NCI-H748 (cell line): ENCODE data around the gene POMT2.

Source experiments
- DNase-seq: peaks from one replicate; lab custom pipeline; 2025; ENCODE audit not compliant: unreplicated experiment; lab: John Stamatoyannopoulos, UW

POMT2 gene

DNA sequence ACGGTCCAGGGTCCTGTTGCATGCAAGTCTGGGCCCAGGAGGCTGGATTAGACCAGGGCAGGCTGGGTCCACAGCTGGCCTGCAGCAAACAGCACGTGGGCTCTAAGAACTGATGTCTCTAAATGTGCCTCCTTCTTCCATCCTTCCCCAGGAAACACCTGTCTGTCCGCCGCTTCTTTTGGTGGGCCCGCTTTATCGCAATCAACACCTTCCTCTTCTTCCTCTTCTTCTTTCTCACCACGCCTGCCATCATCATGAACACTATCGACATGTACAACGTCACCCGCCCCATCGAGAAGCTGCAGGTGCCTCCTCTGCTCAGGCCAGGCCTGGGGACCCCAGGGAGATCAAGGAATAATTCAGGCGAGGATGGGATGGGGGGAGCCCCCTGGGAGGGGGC lies 77.9 kb downstream of the POMT2 start:
- DNase-seq: no peak

DNA sequence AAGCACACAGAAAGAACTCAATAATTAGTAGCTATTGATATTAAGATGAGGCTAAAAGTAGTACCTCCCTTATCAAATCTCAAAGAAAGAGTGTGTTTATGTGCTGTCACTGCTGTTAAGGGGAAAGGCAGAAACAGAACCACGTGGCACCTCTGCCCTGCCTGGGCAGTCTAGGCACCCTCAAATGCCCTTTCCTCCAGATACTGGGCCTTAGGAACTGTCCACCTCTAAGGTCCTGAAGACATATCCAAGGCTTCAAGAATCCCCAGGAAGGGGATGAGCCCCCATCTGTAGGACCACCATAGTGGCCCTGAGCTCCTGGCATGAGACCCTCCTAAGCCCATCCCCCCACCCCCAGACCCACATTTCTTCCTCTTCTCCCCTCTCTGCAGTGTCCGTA lies 78.7 kb downstream of the POMT2 start:
- DNase-seq: no peak

DNA sequence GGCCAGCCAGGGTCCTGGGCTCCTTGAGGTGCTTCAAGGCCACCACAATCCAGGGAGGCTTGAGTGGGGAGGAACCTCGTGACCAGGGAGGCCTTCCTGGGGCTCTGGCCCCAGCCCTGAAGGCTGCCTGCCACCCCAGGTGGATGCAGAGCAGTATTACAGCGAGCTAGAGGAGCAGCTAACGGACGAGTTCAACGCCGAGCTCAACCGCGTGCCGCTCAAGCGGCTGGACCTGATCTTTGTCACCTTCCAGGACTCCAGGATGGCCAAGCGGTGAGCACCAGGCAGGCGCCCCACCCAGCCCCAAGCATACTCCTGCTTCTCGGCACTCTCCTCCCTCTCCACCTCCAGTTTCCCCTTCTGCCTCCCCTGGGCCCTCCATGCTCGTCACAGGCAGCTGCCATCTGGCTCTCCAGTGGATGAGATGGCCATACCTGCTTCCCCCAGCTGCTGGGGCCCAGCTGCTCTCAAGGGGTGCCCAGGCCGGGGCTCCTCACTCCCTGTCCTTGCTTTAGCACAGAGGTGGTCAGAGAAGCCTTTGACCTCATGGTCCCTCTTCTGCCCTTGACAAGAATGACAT lies 80.3 kb downstream of the POMT2 start:
- DNase-seq: no peak

DNA sequence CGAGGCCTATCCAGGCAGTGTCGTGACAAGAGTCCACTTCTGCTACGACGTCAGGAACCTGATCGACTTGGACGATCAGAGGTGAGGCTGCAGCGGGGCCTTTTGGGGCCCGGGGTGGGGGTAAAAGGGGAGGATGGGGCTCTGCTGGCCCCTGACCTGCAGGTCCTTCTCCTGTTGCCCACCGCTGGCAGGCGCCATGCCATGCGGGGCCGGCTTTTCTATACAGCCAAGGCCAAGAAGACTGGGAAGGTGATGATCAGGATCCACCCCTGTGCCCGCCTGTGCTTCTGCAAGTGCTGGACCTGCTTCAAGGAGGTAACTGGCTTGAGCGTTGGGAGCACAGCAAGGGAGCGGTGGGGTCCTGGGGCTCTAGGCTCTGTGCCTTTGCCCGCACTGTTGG lies 81.3 kb downstream of the POMT2 start:
- DNase-seq: no peak

- DNase-seq: no peak
Observed at GRCh38 chr14:77238996-77239395, 81.7 kb downstream of the POMT2 start.

- DNase-seq: no peak
Observed at GRCh38 chr14:77238356-77238755, 82.3 kb downstream of the POMT2 start.

GRCh38 chr14:77236814-77237213 lies 83.9 kb downstream of the POMT2 start:
- no peak for DNase-seq

DNA sequence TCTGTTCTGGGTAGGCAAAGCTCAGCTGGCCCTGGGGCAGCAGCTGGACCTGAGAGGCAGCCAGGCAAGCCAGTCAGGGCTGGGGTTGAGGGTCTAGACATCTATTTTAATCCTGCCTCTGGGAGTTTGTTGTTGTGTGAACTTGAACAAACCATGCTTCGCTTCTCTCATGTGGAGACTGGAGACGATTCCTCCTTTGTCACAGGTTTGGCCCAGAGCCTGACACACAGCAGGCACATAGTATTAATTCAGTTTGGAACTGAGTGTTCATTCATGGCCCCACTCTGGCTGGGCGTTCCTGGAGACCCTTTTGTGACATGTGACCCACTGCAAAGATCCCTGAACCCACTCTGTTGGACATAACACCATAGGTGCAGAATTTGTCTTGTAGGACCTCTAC lies 89.0 kb downstream of the POMT2 start:
- no peak for DNase-seq

DNA sequence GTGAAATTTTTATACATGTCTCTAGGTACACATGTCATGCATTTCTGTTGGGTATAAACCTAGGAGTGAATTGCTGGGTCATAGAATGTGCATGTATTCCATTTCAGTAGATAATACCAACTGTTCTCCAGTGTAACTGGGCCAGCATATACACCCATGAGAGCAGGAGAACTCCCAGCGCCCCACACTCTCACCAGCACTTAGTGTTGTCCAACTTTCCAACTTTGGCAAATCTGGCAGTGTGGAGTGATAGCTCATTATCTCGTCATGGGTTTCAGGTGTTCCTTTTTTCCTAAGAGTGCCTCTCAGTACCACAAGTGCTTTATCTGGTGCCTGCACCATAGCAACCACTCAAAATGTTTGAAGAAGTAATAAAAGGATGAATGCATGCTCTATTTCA lies 89.8 kb downstream of the POMT2 start:
- peak; percentile 28 for DNase-seq

DNA sequence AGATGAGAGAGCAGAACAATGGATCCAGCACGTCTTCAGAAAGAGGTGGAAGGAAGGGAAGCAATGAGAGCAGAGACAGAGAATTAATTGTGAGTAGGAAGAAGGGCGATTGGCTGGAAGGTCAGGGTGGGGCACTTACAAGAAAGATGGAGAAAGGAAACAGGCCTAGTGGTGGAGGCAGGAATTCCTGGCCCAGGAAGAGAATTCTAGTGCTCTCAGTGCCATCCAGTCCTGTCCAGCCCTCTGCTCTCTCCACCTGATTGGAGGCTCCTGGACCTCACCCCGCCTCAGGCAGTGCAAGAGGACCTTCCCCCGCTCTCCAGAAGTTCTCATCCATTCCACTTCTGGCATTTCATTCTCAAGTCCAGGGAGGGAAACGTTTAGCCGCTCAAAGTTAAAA lies 92.6 kb downstream of the POMT2 start:
- no peak for DNase-seq

DNA sequence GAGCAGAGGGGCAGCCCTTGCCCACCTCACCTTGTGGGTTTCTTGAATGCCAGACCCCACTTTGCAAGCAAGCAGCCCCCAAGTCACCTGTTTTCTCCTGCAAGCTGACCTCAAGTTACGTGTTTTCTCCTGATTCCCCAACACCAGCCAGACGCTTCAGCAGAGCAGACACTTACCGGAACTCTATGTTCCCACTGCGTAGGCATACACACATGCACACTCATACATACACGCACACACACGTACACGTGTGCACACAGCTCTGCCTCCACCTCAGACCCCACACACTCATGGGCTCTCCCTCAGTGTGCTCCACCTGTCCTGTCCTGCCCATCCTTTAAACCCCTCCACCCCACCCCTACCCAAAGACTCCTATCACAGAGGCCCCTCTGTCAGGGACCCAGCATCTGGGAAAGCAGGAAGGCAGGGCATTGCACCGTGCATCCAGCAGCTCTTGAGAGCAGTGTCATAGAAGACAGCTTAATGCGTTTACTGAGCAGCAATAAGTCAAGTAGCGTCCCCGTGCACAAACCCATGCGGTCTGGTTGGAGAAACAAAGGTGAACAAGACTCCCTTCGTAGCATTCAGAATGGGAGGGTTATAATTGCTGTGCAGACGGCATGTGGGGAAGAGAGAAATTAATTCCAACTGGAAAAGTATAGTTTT lies 94.7 kb downstream of the POMT2 start:
- DNase-seq: no peak

DNA sequence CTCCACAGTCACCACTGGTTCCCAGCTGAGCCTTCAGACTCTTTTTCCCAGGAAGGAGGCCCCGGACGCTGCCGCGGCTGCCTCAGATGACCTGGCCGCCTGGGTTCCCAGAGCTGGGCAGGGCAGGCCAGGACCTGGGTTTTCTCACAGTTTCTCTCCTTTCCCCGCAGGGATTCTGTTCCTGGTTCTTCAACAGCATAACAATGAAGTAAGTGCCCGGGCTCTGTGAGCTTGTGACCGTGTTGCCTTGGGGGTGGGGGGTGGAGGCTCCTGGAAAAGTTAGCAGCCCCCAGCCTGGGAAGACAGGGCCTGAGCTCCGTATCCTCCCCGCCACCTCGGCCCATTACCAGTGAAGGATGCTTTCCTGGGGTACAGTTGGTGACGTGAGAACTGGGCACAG lies 95.4 kb downstream of the POMT2 start:
- DNase-seq: no peak
